Left colon (tissue), 2 donors: ENCODE measurements around the gene SETDB2. TPM values are rescaled to one million over a fixed set of nuclear protein-coding genes. Genes with fewer than 3 reads are reported as not detected.

Experiments used
- ATAC-seq: fragments of 200-7000 bp; cut with Tn5 transposase; one replicate; pipeline ENCODE4 v1.9.1; 2020; ENCODE audit warnings: mild to moderate bottlenecking, moderate library complexity
- DNase-seq, 2 donors: peaks; one replicate each; pipeline ENCODE4 v3.0.0-alpha.2; 2020
- intact Hi-C, 2 donors: fragments of 100-400 bp; cut with DNase I in 1 of 2; cut with micrococcal nuclease in 1 of 2; formaldehyde crosslinking; loops; one replicate each; pipeline versions ENCODE4 v1.11.2 to v1.14.0; 2022; cut with DNase I, micrococcal nuclease
- long read RNA-seq: library from polyadenylated mRNA; unstranded; transcript quantifications from one replicate; pipeline ENCODE4 v2.0.0, GENCODE V29; 2021
- total RNA-seq, 2 donors: library from RNA; stranded (reverse); fragmentation: NEBNext Ultra II Directional; extraction: Animal tissue kit (Norgen Biotek cat#: 25700); gene quantifications; one replicate each; pipeline ENCODE4 v1.2.1, GENCODE V29; 2021
- donor health status: DM: no; HTN: no; CAD: no.
- donor health status: DM: yes; HTN: yes; CAD: no.

The SETDB2 gene
- 10 to 100 TPM in 1 of 2 donors, 1 to 10 TPM in 1; 9.3 to 10.6 TPM for total RNA-seq
- long read RNA-seq, full-length matches to known transcripts = 2 of 7 reads
- long read RNA-seq, partial matches to known transcripts = 0 of 7 reads
- long read RNA-seq, other reads (novel, unspliced or antisense) = 5 of 7 reads

- ATAC-seq = peak; percentile 93
- intact Hi-C loops = no loop called here
Measured at GRCh38 chr13:49443704-49444523, at the start of gene SETDB2, which contains the start of gene CAB39L. Gene SETDB2, plus strand, starts transcription at chr13:49444274. Its CDS starts 7,620 bp downstream, at chr13:49451894. Gene CAB39L, minus strand, starts transcription at chr13:49444064. Its CDS starts 61,154 bp downstream, at chr13:49382910.

GRCh38 chr13:49395451-49395865, 48.6 kb upstream of the SETDB2 start:
- intact Hi-C loops = no loop called here
- DNase-seq (no peak), ATAC-seq (no peak)

More at GRCh38 chr13:49443704-49444523, at the start of gene SETDB2, which contains the start of gene CAB39L:
- peak; percentile 99 for DNase-seq

- ATAC-seq (no peak), DNase-seq (no peak)
- intact Hi-C loops = no loop called here
Measured at GRCh38 chr13:49395878-49396380, 48.1 kb upstream of the SETDB2 start.

- intact Hi-C loops = no loop called here
- ATAC-seq (peak; percentile 84), DNase-seq (no peak)
Measured at GRCh38 chr13:49399801-49400472, 44.1 kb upstream of the SETDB2 start.

GRCh38 chr13:49400755-49401659, 43.1 kb upstream of the SETDB2 start:
- ATAC-seq = peak; percentile 83
- intact Hi-C loops = no loop called here

GRCh38 chr13:49403996-49404702, 39.9 kb upstream of the SETDB2 start:
- ATAC-seq (no peak), DNase-seq (no peak)
- intact Hi-C loops = no loop called here

More at GRCh38 chr13:49400755-49401659, 43.1 kb upstream of the SETDB2 start:
- DNase-seq = peak; percentile 10 to 41

- intact Hi-C loops = no loop called here
- no peak for ATAC-seq
- DNase-seq = no peak
Measured at GRCh38 chr13:49404703-49405020, 39.4 kb upstream of the SETDB2 start.

- intact Hi-C loops = no loop called here
- ATAC-seq (no peak), DNase-seq (no peak)
Measured at GRCh38 chr13:49407068-49407467, 37.0 kb upstream of the SETDB2 start.

GRCh38 chr13:49407936-49408335, 36.1 kb upstream of the SETDB2 start:
- ATAC-seq = no peak
- intact Hi-C loops = no loop called here
- no peak for DNase-seq

- no peak for DNase-seq
- no peak for ATAC-seq
- intact Hi-C loops = no loop called here
Measured at GRCh38 chr13:49409008-49409407, 35.1 kb upstream of the SETDB2 start.

GRCh38 chr13:49410006-49410405, 34.1 kb upstream of the SETDB2 start:
- DNase-seq (no peak), ATAC-seq (no peak)
- intact Hi-C loops = no loop called here

GRCh38 chr13:49410477-49410876, 33.6 kb upstream of the SETDB2 start:
- intact Hi-C loops = no loop called here
- no peak for DNase-seq
- no peak for ATAC-seq

- intact Hi-C loops = no loop called here
- DNase-seq = no peak
- no peak for ATAC-seq
Measured at GRCh38 chr13:49411353-49411752, 32.7 kb upstream of the SETDB2 start.

GRCh38 chr13:49412749-49413148, 31.3 kb upstream of the SETDB2 start:
- ATAC-seq (no peak), DNase-seq (no peak)
- intact Hi-C loops = no loop called here

- no peak for ATAC-seq
Measured at GRCh38 chr13:49417161-49417560, 26.9 kb upstream of the SETDB2 start.

GRCh38 chr13:49418206-49418605, 25.9 kb upstream of the SETDB2 start:
- ATAC-seq (no peak), DNase-seq (no peak)
- intact Hi-C loops = no loop called here

More at GRCh38 chr13:49417161-49417560, 26.9 kb upstream of the SETDB2 start:
- DNase-seq = no peak
- intact Hi-C loops = no loop called here

GRCh38 chr13:49419276-49419675, 24.8 kb upstream of the SETDB2 start:
- ATAC-seq = no peak
- no peak for DNase-seq
- intact Hi-C loops = no loop called here

- ATAC-seq (no peak), DNase-seq (peak in 1 of 2 donors; percentile 10)
- intact Hi-C loops = no loop called here
Measured at GRCh38 chr13:49421391-49421790, 22.7 kb upstream of the SETDB2 start.
